Colonic mucosa (tissue), 4 donors: Measurements from ENCODE around the gene OR1C1. TPM values are rescaled to one million over a fixed set of nuclear protein-coding genes. Genes with fewer than 3 reads are reported as not detected.
"Not testable (repeated sequence)": the region's sequence is repeated elsewhere in the genome, so short reads cannot be mapped to it uniquely, and the experiment has no call there.

Experiments
- DNase-seq: peaks from one replicate; pipeline ENCODE4 v3.0.0-alpha.2; 2020
- H3K27ac ChIP-seq: fragments of 200-600 bp; one replicate; pipeline ENCODE4 v1.8.0; 2021
- H3K27me3 ChIP-seq: fragments of 200-600 bp; one replicate; pipeline ENCODE4 v1.8.0; 2021
- H3K36me3 ChIP-seq: fragments of 200-600 bp; one replicate; pipeline ENCODE4 v1.8.0; 2021
- H3K4me1 ChIP-seq: fragments of 200-600 bp; one replicate; pipeline ENCODE4 v1.8.0; 2021; ENCODE audit warnings: mild to moderate bottlenecking
- H3K4me3 ChIP-seq: fragments of 200-600 bp; one replicate; pipeline ENCODE4 v1.8.0; 2021
- H3K9ac ChIP-seq, 2 donors: one replicate each; pipeline ENCODE4 v1.7.0; 2013; ENCODE audit warnings: control low read depth in 2 of 2, low read depth in 2 of 2, low read length in 2 of 2
- H3K9me3 ChIP-seq: fragments of 200-600 bp; one replicate; pipeline ENCODE4 v1.8.0; 2021
- CTCF ChIP-seq: fragments of 200-600 bp; IDR thresholded peaks from one replicate; pipeline ENCODE4 v1.8.0; 2022; ENCODE audit warnings: antibody characterized with exemption, mild to moderate bottlenecking
- intact Hi-C: fragments of 100-400 bp; cut with DNase I; formaldehyde crosslinking; loops from one replicate; pipeline ENCODE4 v1.14.1; 2022
- total RNA-seq, 2 donors: library from RNA; stranded (reverse); fragmentation: NEBNext Ultra II Directional in 1 of 2; extraction: Animal tissue kit (Norgen Biotek cat#: 25700) in 1 of 2; gene quantifications; one replicate each; pipeline ENCODE4 v1.2.1, GENCODE V29; 2021
- donor health status: healthy.
- donor health status: DM: no; HTN: no; CAD: no.
- donor health status: DM: no; HTN: no; CAD: no.

OR1C1 gene
- total RNA-seq, result not detected

GRCh38 chr1:247760456-247760855, at the start of gene OR1C1:
TSS of gene OR1C1 (minus strand) at chr1:247760556. CDS start at chr1:247758406, 2,150 bp downstream.
- no peak for TF ChIP-seq CTCF
- H3K9ac ChIP-seq, result no peak within 1 kb of the TSS
- no peak within 1 kb of the TSS for H3K27ac ChIP-seq
- H3K36me3 ChIP-seq, result no peaks in the 10 kb centered on the region
- H3K4me3 ChIP-seq, result no peak within 1 kb of the TSS
- no peaks in the 10 kb centered on the region for H3K4me1 ChIP-seq
- intact Hi-C loops, result no loop called here
- no peak for DNase-seq
- H3K9me3 ChIP-seq, result no peaks in the 10 kb centered on the region
- H3K27me3 ChIP-seq, result no peaks in the 10 kb centered on the region

- intact Hi-C loops, result no loop called here
- DNase-seq, result no peak
- Histone ChIP-seq H3K27me3 (no peaks in the 10 kb centered on the region), H3K36me3 (no peaks in the 10 kb centered on the region), H3K4me3 (no peak overlapping the region), H3K9me3 (no peaks in the 10 kb centered on the region), H3K9ac (no peak overlapping the region), H3K27ac (no peak overlapping the region), H3K4me1 (no peaks in the 10 kb centered on the region)
- TF ChIP-seq CTCF, result no peak
Measured at GRCh38 chr1:247797518-247797917, 37.2 kb upstream of the OR1C1 start.

- Histone ChIP-seq H3K4me3 (no peak overlapping the region), H3K27ac (no peak overlapping the region), H3K27me3 (no peaks in the 10 kb centered on the region), H3K9ac (no peak overlapping the region), H3K9me3 (no peaks in the 10 kb centered on the region), H3K36me3 (no peaks in the 10 kb centered on the region), H3K4me1 (no peaks in the 10 kb centered on the region)
- no peak for TF ChIP-seq CTCF
- no peak for DNase-seq
- intact Hi-C loops, result no loop called here
Measured at GRCh38 chr1:247769603-247770002, 9.2 kb upstream of the OR1C1 start.

GRCh38 chr1:247754311-247754710, 6.0 kb downstream of the OR1C1 start:
- H3K27me3 ChIP-seq, H3K27ac ChIP-seq, DNase-seq, H3K4me3 ChIP-seq, H3K4me1 ChIP-seq, H3K36me3 ChIP-seq, intact Hi-C loops, H3K9ac ChIP-seq, H3K9me3 ChIP-seq: not testable (repeated sequence)

- DNase-seq, result no peak
- no peak for TF ChIP-seq CTCF
- no peak overlapping the region for H3K9ac ChIP-seq
- H3K4me1 ChIP-seq, result no peaks in the 10 kb centered on the region
- no peaks in the 10 kb centered on the region for H3K9me3 ChIP-seq
- H3K27ac ChIP-seq, result no peak overlapping the region
- intact Hi-C loops, result no loop called here
- no peaks in the 10 kb centered on the region for H3K36me3 ChIP-seq
- H3K27me3 ChIP-seq, result no peaks in the 10 kb centered on the region
- H3K4me3 ChIP-seq, result no peak overlapping the region
Measured at GRCh38 chr1:247749870-247750269, 10.5 kb downstream of the OR1C1 start.

- H3K27ac ChIP-seq, result no peak within 1 kb of the TSS
- no peak for TF ChIP-seq CTCF
Measured at GRCh38 chr1:247748041-247748440, 12.3 kb downstream of the OR1C1 start, which contains the start of gene OR14A2. TSS of gene OR14A2 (minus strand) at chr1:247748141.

More at GRCh38 chr1:247748041-247748440, 12.3 kb downstream of the OR1C1 start, which contains the start of gene OR14A2:
- no peaks in the 10 kb centered on the region for H3K4me1 ChIP-seq
- no peak within 1 kb of the TSS for H3K9ac ChIP-seq
- no peaks in the 10 kb centered on the region for H3K9me3 ChIP-seq
- H3K4me3 ChIP-seq, result no peak within 1 kb of the TSS
- intact Hi-C loops, result no loop called here
- no peaks in the 10 kb centered on the region for H3K36me3 ChIP-seq
- DNase-seq, result no peak
- H3K27me3 ChIP-seq, result no peaks in the 10 kb centered on the region
